Measurements from ENCODE around the gene TRAK2. TPM values are rescaled to one million over a fixed set of nuclear protein-coding genes. Genes with fewer than 3 reads are reported as not detected.

Gene TRAK2
- total and polyA plus RNA-seq, 4 donors, result 23.9 to 57.9 (median 32.9) TPM

GRCh38 chr2:201472411-201472810, 21.2 kb upstream of the TRAK2 start:
- no peaks in the 10 kb centered on the region for H3K9me3 ChIP-seq (ENCODE audit: control insufficient read depth, insufficient read depth, low read length)
- no peaks in the 10 kb centered on the region for H3K4me1 ChIP-seq (ENCODE audit: control insufficient read depth, insufficient read depth, low read length)
- H3K36me3 ChIP-seq (ENCODE audit: control insufficient read depth, insufficient read depth, low read length), result peaks cover 2% of the 10 kb centered on the region
- H3K27ac ChIP-seq (ENCODE audit: low read depth, low read length), result no peak overlapping the region
- WGBS (ENCODE audit: insufficient coverage), result no CpG with 5 or more reads among the region's 3 CpGs
- DNase-seq (ENCODE audit: low read depth in 4 of 6, low spot score in 6 of 6), result no peak
- no peaks in the 10 kb centered on the region for H3K27me3 ChIP-seq (ENCODE audit: control insufficient read depth, insufficient read depth, low read length)
- H3K4me3 ChIP-seq (ENCODE audit: low read depth, low read length), result no peak overlapping the region

GRCh38 chr2:201471732-201472393, 20.6 kb upstream of the TRAK2 start:
- no peaks in the 10 kb centered on the region for H3K27me3 ChIP-seq (ENCODE audit: control insufficient read depth, insufficient read depth, low read length)
- DNase-seq (ENCODE audit: low read depth in 4 of 6, low spot score in 6 of 6), result no peak
- H3K4me3 ChIP-seq (ENCODE audit: low read depth, low read length), result no peak overlapping the region
- WGBS (ENCODE audit: insufficient coverage), result no CpG with 5 or more reads among the region's 3 CpGs
- H3K36me3 ChIP-seq (ENCODE audit: control insufficient read depth, insufficient read depth, low read length), result peaks cover 2% of the 10 kb centered on the region
- no peak overlapping the region for H3K27ac ChIP-seq (ENCODE audit: low read depth, low read length)
- H3K9me3 ChIP-seq (ENCODE audit: control insufficient read depth, insufficient read depth, low read length), result no peaks in the 10 kb centered on the region
- no peaks in the 10 kb centered on the region for H3K4me1 ChIP-seq (ENCODE audit: control insufficient read depth, insufficient read depth, low read length)

- H3K36me3 ChIP-seq (ENCODE audit: control insufficient read depth, insufficient read depth, low read length), result peaks cover 2% of the 10 kb centered on the region
- no peaks in the 10 kb centered on the region for H3K27me3 ChIP-seq (ENCODE audit: control insufficient read depth, insufficient read depth, low read length)
- DNase-seq (ENCODE audit: low read depth in 4 of 6, low spot score in 6 of 6), result no peak
- no peak overlapping the region for H3K27ac ChIP-seq (ENCODE audit: low read depth, low read length)
- no peak overlapping the region for H3K4me3 ChIP-seq (ENCODE audit: low read depth, low read length)
- 61% methylated on average over 7 of the region's 9 CpGs for WGBS (ENCODE audit: insufficient coverage)
- no peaks in the 10 kb centered on the region for H3K9me3 ChIP-seq (ENCODE audit: control insufficient read depth, insufficient read depth, low read length)
- no peaks in the 10 kb centered on the region for H3K4me1 ChIP-seq (ENCODE audit: control insufficient read depth, insufficient read depth, low read length)
Measured at GRCh38 chr2:201470821-201471731, 19.8 kb upstream of the TRAK2 start.

- H3K36me3 ChIP-seq (ENCODE audit: control insufficient read depth, insufficient read depth, low read length), result peaks cover 15% of the 10 kb centered on the region
- DNase-seq (ENCODE audit: low read depth in 4 of 6, low spot score in 6 of 6), result no peak
- peaks cover 10% of the 10 kb centered on the region for H3K4me1 ChIP-seq (ENCODE audit: control insufficient read depth, insufficient read depth, low read length)
- H3K4me3 ChIP-seq (ENCODE audit: low read depth, low read length), result no peak overlapping the region
- no peaks in the 10 kb centered on the region for H3K27me3 ChIP-seq (ENCODE audit: control insufficient read depth, insufficient read depth, low read length)
- H3K27ac ChIP-seq (ENCODE audit: low read depth, low read length), result no peak overlapping the region
- no peaks in the 10 kb centered on the region for H3K9me3 ChIP-seq (ENCODE audit: control insufficient read depth, insufficient read depth, low read length)
Measured at GRCh38 chr2:201467666-201468065, 16.4 kb upstream of the TRAK2 start.

GRCh38 chr2:201466050-201466675, 14.9 kb upstream of the TRAK2 start:
- Histone ChIP-seq H3K36me3 (ENCODE audit: control insufficient read depth, insufficient read depth, low read length) (peaks cover 17% of the 10 kb centered on the region), H3K27me3 (ENCODE audit: control insufficient read depth, insufficient read depth, low read length) (no peaks in the 10 kb centered on the region), H3K4me3 (ENCODE audit: low read depth, low read length) (no peak overlapping the region), H3K27ac (ENCODE audit: low read depth, low read length) (no peak overlapping the region), H3K4me1 (ENCODE audit: control insufficient read depth, insufficient read depth, low read length) (peaks cover 10% of the 10 kb centered on the region), H3K9me3 (ENCODE audit: control insufficient read depth, insufficient read depth, low read length) (peaks cover 2% of the 10 kb centered on the region)
- 86% methylated on average over 1 of the region's 3 CpGs for WGBS (ENCODE audit: insufficient coverage)
- DNase-seq (ENCODE audit: low read depth in 4 of 6, low spot score in 6 of 6), result peak in 1 of 6 donors; percentile 39

- H3K9me3 ChIP-seq (ENCODE audit: control insufficient read depth, insufficient read depth, low read length), result peaks cover 2% of the 10 kb centered on the region
- DNase-seq (ENCODE audit: low read depth in 4 of 6, low spot score in 6 of 6), result peak in 1 of 6 donors; percentile 19
- H3K4me3 ChIP-seq (ENCODE audit: low read depth, low read length), result no peak overlapping the region
- no peaks in the 10 kb centered on the region for H3K27me3 ChIP-seq (ENCODE audit: control insufficient read depth, insufficient read depth, low read length)
- WGBS (ENCODE audit: insufficient coverage), result no CpG with 5 or more reads among the region's 2 CpGs
- peaks cover 17% of the 10 kb centered on the region for H3K36me3 ChIP-seq (ENCODE audit: control insufficient read depth, insufficient read depth, low read length)
- no peak overlapping the region for H3K27ac ChIP-seq (ENCODE audit: low read depth, low read length)
- H3K4me1 ChIP-seq (ENCODE audit: control insufficient read depth, insufficient read depth, low read length), result peaks cover 10% of the 10 kb centered on the region
Measured at GRCh38 chr2:201465524-201465971, 14.3 kb upstream of the TRAK2 start.

- no peak overlapping the region for H3K4me3 ChIP-seq (ENCODE audit: low read depth, low read length)
- peaks cover 10% of the 10 kb centered on the region for H3K4me1 ChIP-seq (ENCODE audit: control insufficient read depth, insufficient read depth, low read length)
- peaks cover 2% of the 10 kb centered on the region for H3K9me3 ChIP-seq (ENCODE audit: control insufficient read depth, insufficient read depth, low read length)
- no peak for DNase-seq (ENCODE audit: low read depth in 4 of 6, low spot score in 6 of 6)
- H3K27ac ChIP-seq (ENCODE audit: low read depth, low read length), result no peak overlapping the region
- no peaks in the 10 kb centered on the region for H3K27me3 ChIP-seq (ENCODE audit: control insufficient read depth, insufficient read depth, low read length)
- WGBS (ENCODE audit: insufficient coverage), result 86% methylated on average over 1 of the region's 1 CpG
- peaks cover 17% of the 10 kb centered on the region for H3K36me3 ChIP-seq (ENCODE audit: control insufficient read depth, insufficient read depth, low read length)
Measured at GRCh38 chr2:201464547-201464946, 13.3 kb upstream of the TRAK2 start.

GRCh38 chr2:201460532-201460931, 9.3 kb upstream of the TRAK2 start:
- Histone ChIP-seq H3K4me3 (ENCODE audit: low read depth, low read length) (no peak overlapping the region), H3K9me3 (ENCODE audit: control insufficient read depth, insufficient read depth, low read length) (peaks cover 2% of the 10 kb centered on the region), H3K4me1 (ENCODE audit: control insufficient read depth, insufficient read depth, low read length) (peaks cover 7% of the 10 kb centered on the region), H3K36me3 (ENCODE audit: control insufficient read depth, insufficient read depth, low read length) (peaks cover 19% of the 10 kb centered on the region), H3K27me3 (ENCODE audit: control insufficient read depth, insufficient read depth, low read length) (no peaks in the 10 kb centered on the region), H3K27ac (ENCODE audit: low read depth, low read length) (no peak overlapping the region)
- no peak for DNase-seq (ENCODE audit: low read depth in 4 of 6, low spot score in 6 of 6)
- no CpG with 5 or more reads among the region's 1 CpG for WGBS (ENCODE audit: insufficient coverage)

GRCh38 chr2:201458381-201458780, 7.1 kb upstream of the TRAK2 start:
- Histone ChIP-seq H3K36me3 (ENCODE audit: control insufficient read depth, insufficient read depth, low read length) (peaks cover 5% of the 10 kb centered on the region), H3K27me3 (ENCODE audit: control insufficient read depth, insufficient read depth, low read length) (no peaks in the 10 kb centered on the region), H3K4me3 (ENCODE audit: low read depth, low read length) (no peak overlapping the region), H3K9me3 (ENCODE audit: control insufficient read depth, insufficient read depth, low read length) (peaks cover 2% of the 10 kb centered on the region), H3K27ac (ENCODE audit: low read depth, low read length) (no peak overlapping the region), H3K4me1 (ENCODE audit: control insufficient read depth, insufficient read depth, low read length) (no peaks in the 10 kb centered on the region)
- DNase-seq (ENCODE audit: low read depth in 4 of 6, low spot score in 6 of 6), result no peak
